ENCODE results near the gene ANKRD31. TPM values are rescaled to one million over a fixed set of nuclear protein-coding genes. Genes with fewer than 3 reads are reported as not detected.

Gene ANKRD31
- total RNA-seq, 1 experiment from 2014 or later = 0.11 TPM

- Histone ChIP-seq H3K14ac (ENCODE audit: insufficient read depth, low read length) (no peak overlapping the region), H3K27ac (ENCODE audit: insufficient read length, low read depth, low read length) (no peak overlapping the region), H2AFZ (ENCODE audit: low read length) (no peak overlapping the region), H3K56ac (ENCODE audit: insufficient read length, low read depth, low read length) (no peak overlapping the region), H2BK12ac (ENCODE audit: insufficient read length, low read depth, low read length) (no peak overlapping the region), H3K18ac (ENCODE audit: insufficient read length, low read depth, low read length) (no peak overlapping the region), H3K79me2 (ENCODE audit: insufficient read depth, low read length) (no peaks in the 10 kb centered on the region), H2BK15ac (ENCODE audit: low read depth, low read length) (no peak overlapping the region), H3K27me3 (ENCODE audit: insufficient read depth, low read length) (no peaks in the 10 kb centered on the region), H2AK5ac (ENCODE audit: insufficient read length, low read length) (no peak overlapping the region), H4K8ac (replicated peaks; ENCODE audit: insufficient read length, low read depth, low read length) (no peak overlapping the region), H3K9ac (ENCODE audit: extremely low read depth, insufficient read length, low read length) (no peak overlapping the region), H2BK120ac (ENCODE audit: low read depth, low read length, poor library complexity, severe bottlenecking) (no peak overlapping the region), H3K23me2 (ENCODE audit: insufficient read length, low read depth, low read length, poor library complexity, severe bottlenecking) (peaks cover 9% of the 10 kb centered on the region), H4K91ac (ENCODE audit: insufficient read length, low read depth, low read length) (no peak overlapping the region), H4K5ac (ENCODE audit: insufficient read length, low read depth, low read length) (no peak overlapping the region), H3K4me1 (ENCODE audit: insufficient read depth, low read length) (peaks cover 15% of the 10 kb centered on the region), H3K23ac (ENCODE audit: insufficient read length, low read depth, low read length) (no peak overlapping the region), H2BK5ac (ENCODE audit: insufficient read length, low read length) (no peak overlapping the region), H3K79me1 (ENCODE audit: insufficient read depth, low read depth, low read length, poor library complexity, severe bottlenecking) (no peaks in the 10 kb centered on the region), H3K4me2 (ENCODE audit: insufficient read depth, insufficient read length, low read length) (no peak overlapping the region), H4K20me1 (ENCODE audit: control insufficient read depth, insufficient read depth, insufficient read length) (no peaks in the 10 kb centered on the region), H2BK20ac (ENCODE audit: low read depth, low read length, poor library complexity, severe bottlenecking) (no peak overlapping the region), H3K9me3 (ENCODE audit: control insufficient read depth, low read depth, low read length) (no peaks in the 10 kb centered on the region), H3T11ph (ENCODE audit: low read length) (no peak overlapping the region), H3K4ac (ENCODE audit: low read depth, low read length) (no peak overlapping the region)
- H3K36me3 Mint-ChIP-seq (ENCODE audit: insufficient read depth in 1 of 3, low read depth in 3 of 3) = no peaks in the 10 kb centered on the region
- no peak overlapping the region for H3K27ac Mint-ChIP-seq
- no peak for DNase-seq
- peaks cover 14% of the 10 kb centered on the region for H3K27me3 Mint-ChIP-seq (ENCODE audit: low read depth)
- TF ChIP-seq CTCF (conservative IDR thresholded peaks at IDR 0.05) = no peak
- H3K4me3 Mint-ChIP-seq = no peak overlapping the region
- no peaks in the 10 kb centered on the region for H3K9me3 Mint-ChIP-seq
- H3K4me1 Mint-ChIP-seq = peaks cover 30 to 31% of the 10 kb centered on the region in 2 experiments
- WGBS (ENCODE audit: extremely low coverage, insufficient read length, low lambda C conversion rate) = no CpG with 5 or more reads among the region's 2 CpGs
Observed at GRCh38 chr5:75057561-75057960, 179.1 kb downstream of the ANKRD31 start.
